Psoas muscle (tissue), 8 donors: ENCODE measurements around the gene MARCHF10. TPM values are rescaled to one million over a fixed set of nuclear protein-coding genes. Genes with fewer than 3 reads are reported as not detected.

Experiments
- ATAC-seq, 4 donors: fragments of 200-7000 bp; cut with Tn5 transposase; one replicate each; pipeline ENCODE4 v1.9.1; 2020; ENCODE audit warnings: moderate library complexity in 3 of 4, mild to moderate bottlenecking in 2 of 4
- DNase-seq, 2 donors: peaks; one replicate each; pipeline ENCODE4 v3.0.0-alpha.2; 2020
- H3K27ac ChIP-seq: fragments of 200-600 bp; one replicate; pipeline ENCODE4 v1.8.0; 2022
- H3K27me3 ChIP-seq, 3 donors: fragments of 200-600 bp in 1 of 3; one replicate each; pipeline versions ENCODE4 v1.6.1 to v1.8.0; 2013 to 2022; ENCODE audit warnings: low read length in 2 of 3, mild to moderate bottlenecking in 2 of 3, moderate library complexity in 1 of 3; ENCODE audit not compliant: insufficient read depth in 3 of 3
- H3K36me3 ChIP-seq, 2 donors: fragments of 200-600 bp in 1 of 2; one replicate each; pipeline versions ENCODE4 v1.6.1 to v1.8.0; 2013 to 2022; ENCODE audit warnings: low read depth in 1 of 2, mild to moderate bottlenecking in 1 of 2, moderate library complexity in 1 of 2; ENCODE audit not compliant: insufficient read depth in 1 of 2
- H3K4me1 ChIP-seq: fragments of 200-600 bp; one replicate; pipeline ENCODE4 v1.8.0; 2022
- H3K4me3 ChIP-seq: fragments of 200-600 bp; one replicate; pipeline ENCODE4 v1.8.0; 2022; ENCODE audit warnings: mild to moderate bottlenecking
- H3K9me3 ChIP-seq: fragments of 200-600 bp; one replicate; pipeline ENCODE4 v1.8.0; 2022
- CTCF ChIP-seq: fragments of 200-600 bp; IDR thresholded peaks from one replicate; pipeline ENCODE4 v1.8.0; 2022; ENCODE audit warnings: antibody characterized with exemption
- WGBS, 3 donors: extraction: QIAGEN DNeasy Blood & Tissue Kit; methylation state at CpG; one replicate each; pipeline versions ENCODE4 v1.1.6 to v1.1.7; 2013; 5-methylcytosine and 5-hydroxymethylcytosine counted together
- intact Hi-C, 2 donors: fragments of 100-400 bp; cut with DNase I; formaldehyde crosslinking; loops; one replicate each; pipeline versions ENCODE4 v1.11.0 to v1.14.2; 2022
- polyA plus RNA-seq, 3 donors: library from polyadenylated mRNA; stranded (reverse); fragments of 200-250 nt; gene quantifications; one replicate each; pipeline ENCODE4 v1.2.3, GENCODE V29; 2013
- total RNA-seq, 4 donors: library from RNA; stranded (reverse); fragmentation: NEBNext Ultra II Directional in 2 of 4; extraction: Animal tissue kit (Norgen Biotek cat#: 25700) in 2 of 4; gene quantifications; one replicate each; pipeline versions ENCODE4 v1.2.1 to v1.2.4, GENCODE V29; 2021 to 2023
- donor health status: healthy with polysubstance abuse.
- donor health status: DM: no; HTN: no; CAD: no; lungs with moderate emphysema.
- donor health status: Bipolar disorder and iron deficiency.
- donor health status: healthy.
- donor health status: DM: yes; HTN: yes; CAD: no.
- donor health status: DM: no; HTN: no; CAD: no.
- donor health status: DM: no; HTN: no; CAD: no.
- donor health status: DM: yes; HTN: yes; CAD: no.

MARCHF10 gene
- total and polyA plus RNA-seq, 7 donors = 0.01 TPM; not detected in 6

DNA sequence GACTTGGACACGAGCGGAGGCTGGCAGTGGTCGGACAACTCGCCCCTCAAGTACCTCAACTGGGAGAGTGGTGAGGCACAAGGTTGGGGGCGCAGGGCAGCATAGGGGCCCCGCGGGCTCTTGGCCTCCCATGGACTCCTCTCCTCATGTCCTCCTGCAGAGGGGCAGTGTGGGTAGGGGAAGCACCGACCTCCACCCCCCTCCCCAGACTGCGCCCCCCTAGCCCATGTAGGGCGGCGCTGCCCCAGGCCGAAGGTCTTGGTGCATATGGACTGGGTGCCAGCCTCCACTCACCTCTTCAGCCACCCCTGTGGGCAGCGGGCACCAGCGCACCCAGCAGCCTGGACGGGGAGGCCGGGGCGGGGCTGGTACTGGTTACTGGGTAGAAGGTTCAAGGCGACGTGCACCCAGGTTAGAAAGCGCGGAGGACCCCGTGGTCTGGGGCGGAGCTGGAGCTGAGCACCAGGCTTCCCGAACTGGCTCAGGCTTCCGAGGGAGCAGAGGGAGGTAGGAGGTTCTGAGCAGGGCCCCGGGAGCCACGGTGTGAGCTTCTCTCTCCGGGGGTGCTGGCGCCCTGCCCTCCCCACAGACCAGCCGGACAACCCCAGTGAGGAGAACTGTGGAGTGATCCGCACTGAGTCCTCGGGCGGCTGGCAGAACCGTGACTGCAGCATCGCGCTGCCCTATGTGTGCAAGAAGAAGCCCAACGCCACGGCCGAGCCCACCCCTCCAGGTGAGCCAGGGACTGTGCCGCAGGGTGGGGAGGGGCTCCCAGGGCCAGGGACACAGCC lies 141.1 kb downstream of the MARCHF10 start:
- Histone ChIP-seq H3K4me1 (no peaks in the 10 kb centered on the region), H3K27me3 (peaks cover 0 to 4% (median 0%) of the 10 kb centered on the region in 3 donors), H3K36me3 (no peaks in the 10 kb centered on the region), H3K9me3 (no peaks in the 10 kb centered on the region), H3K27ac (no peak overlapping the region), H3K4me3 (no peak overlapping the region)
- 91 to 94% (median 94%) methylated on average over 38 to 40 of the region's 40 CpGs for WGBS, 3 donors
- TF ChIP-seq CTCF = no peak
- intact Hi-C loops = no loop called here
- ATAC-seq = no peak
- DNase-seq = no peak

DNA sequence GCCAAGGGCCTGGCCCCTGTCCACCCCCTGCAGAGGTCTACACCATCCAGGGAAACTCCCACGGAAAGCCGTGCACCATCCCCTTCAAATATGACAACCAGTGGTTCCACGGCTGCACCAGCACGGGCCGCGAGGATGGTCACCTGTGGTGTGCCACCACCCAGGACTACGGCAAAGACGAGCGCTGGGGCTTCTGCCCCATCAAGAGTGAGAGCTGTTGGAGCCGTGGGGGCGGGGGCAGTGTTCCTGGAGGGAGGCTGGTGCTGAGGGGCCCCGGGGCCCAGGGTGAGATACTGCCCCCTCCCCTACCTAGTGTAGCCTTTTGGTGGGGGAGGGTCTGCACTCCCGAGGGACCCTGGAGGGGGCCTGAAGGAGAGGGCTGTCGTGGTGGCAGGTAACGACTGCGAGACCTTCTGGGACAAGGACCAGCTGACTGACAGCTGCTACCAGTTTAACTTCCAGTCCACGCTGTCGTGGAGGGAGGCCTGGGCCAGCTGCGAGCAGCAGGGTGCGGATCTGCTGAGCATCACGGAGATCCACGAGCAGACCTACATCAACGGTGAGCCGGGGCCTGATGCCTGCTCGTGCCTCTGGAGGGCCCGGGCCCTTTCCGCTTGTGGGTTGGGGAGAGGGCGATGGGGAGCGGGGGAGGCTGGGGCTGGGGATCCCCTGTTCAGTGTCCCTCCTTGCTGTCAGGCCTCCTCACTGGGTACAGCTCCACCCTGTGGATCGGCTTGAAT lies 141.9 kb downstream of the MARCHF10 start:
- TF ChIP-seq CTCF = no peak
- Histone ChIP-seq H3K4me1 (no peaks in the 10 kb centered on the region), H3K27me3 (peaks cover 0 to 4% (median 0%) of the 10 kb centered on the region in 3 donors), H3K27ac (no peak overlapping the region), H3K36me3 (no peaks in the 10 kb centered on the region), H3K9me3 (peaks cover under 1% of the 10 kb centered on the region), H3K4me3 (no peak overlapping the region)
- ATAC-seq = no peak
- DNase-seq = no peak
- WGBS, 3 donors = 75 to 76% (median 76%) methylated on average over 29 to 30 of the region's 30 CpGs
- intact Hi-C loops = no loop called here

- no peak overlapping the region for H3K27ac ChIP-seq
- no peaks in the 10 kb centered on the region for H3K36me3 ChIP-seq
- H3K4me3 ChIP-seq = no peak overlapping the region
- H3K27me3 ChIP-seq = peaks cover 0 to 4% (median 0%) of the 10 kb centered on the region in 3 donors
- DNase-seq = no peak
- H3K4me1 ChIP-seq = no peaks in the 10 kb centered on the region
- no peak for TF ChIP-seq CTCF
- WGBS, 3 donors = 91 to 92% (median 91%) methylated on average over 3 of the region's 3 CpGs
- ATAC-seq = no peak
- intact Hi-C loops = no loop called here
- H3K9me3 ChIP-seq = peaks cover 7% of the 10 kb centered on the region
Measured at GRCh38 chr17:62665599-62665998, 142.5 kb downstream of the MARCHF10 start.

DNA sequence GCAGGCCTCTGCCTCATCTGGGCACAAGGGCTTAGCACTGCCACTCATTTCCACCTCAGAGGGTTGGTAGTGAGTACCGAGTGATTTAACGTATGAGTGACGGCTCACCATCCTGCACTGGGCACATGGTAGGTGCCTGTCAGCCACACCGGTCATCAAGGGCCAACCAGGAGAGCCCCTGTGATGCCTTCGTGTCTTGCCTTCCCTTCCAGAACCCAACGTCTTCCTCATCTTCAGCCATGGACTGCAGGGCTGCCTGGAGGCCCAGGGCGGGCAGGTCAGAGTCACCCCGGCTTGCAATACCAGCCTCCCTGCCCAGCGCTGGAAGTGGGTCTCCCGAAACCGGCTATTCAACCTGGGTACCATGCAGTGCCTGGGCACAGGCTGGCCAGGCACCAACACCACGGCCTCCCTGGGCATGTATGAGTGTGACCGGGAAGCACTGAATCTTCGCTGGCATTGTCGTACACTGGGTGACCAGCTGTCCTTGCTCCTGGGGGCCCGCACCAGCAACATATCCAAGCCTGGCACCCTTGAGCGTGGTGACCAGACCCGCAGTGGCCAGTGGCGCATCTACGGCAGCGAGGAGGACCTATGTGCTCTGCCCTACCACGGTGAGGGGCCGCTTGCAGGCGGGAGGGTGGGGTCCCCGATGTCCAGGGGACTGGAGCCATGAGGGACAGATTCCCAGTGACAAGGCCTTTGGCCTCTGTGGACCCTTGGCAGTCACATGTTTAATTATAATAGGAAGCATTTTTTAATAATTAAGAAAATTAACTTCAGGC lies 143.6 kb downstream of the MARCHF10 start:
- WGBS, 3 donors = 90 to 95% (median 91%) methylated on average over 24 to 25 of the region's 25 CpGs

More for the DNA sequence above, 143.6 kb downstream of the MARCHF10 start:
- H3K36me3 ChIP-seq = no peaks in the 10 kb centered on the region
- H3K4me1 ChIP-seq = no peaks in the 10 kb centered on the region
- peaks cover 8% of the 10 kb centered on the region for H3K9me3 ChIP-seq
- H3K4me3 ChIP-seq = no peak overlapping the region
- intact Hi-C loops = no loop called here
- no peak for TF ChIP-seq CTCF
- no peak for DNase-seq
- H3K27me3 ChIP-seq = peaks cover 0 to 4% (median 0%) of the 10 kb centered on the region in 3 donors
- ATAC-seq = no peak
- H3K27ac ChIP-seq = no peak overlapping the region
